Mammary epithelial cell (primary cell): Measurements from ENCODE around the gene CTCFL.

Experiments
- CTCF ChIP-seq, 2 donors: IDR thresholded peaks in 1 of 2; conservative IDR thresholded peaks in 1 of 2; 2 replicates each; pipeline ENCODE4 v1.5.1; 2011 to 2012; ENCODE audit warnings: inconsistent platforms in 2 of 2, low read length in 2 of 2, mild to moderate bottlenecking in 2 of 2, control low read depth in 1 of 2, low read depth in 1 of 2; ENCODE audit not compliant: insufficient read depth in 1 of 2; ENCODE audit errors: extremely low read depth in 1 of 2
- EZH2 ChIP-seq: IDR thresholded peaks from 2 replicates; pipeline ENCODE4 v1.6.1; 2012; ENCODE audit warnings: low read length, inconsistent platforms, borderline replicate concordance

GRCh38 chr20:57505979-57506378 is 19.0 kb downstream of the CTCFL start:
- TF ChIP-seq CTCF (conservative IDR thresholded peaks at IDR 0.05 in 1 of 2, IDR thresholded peaks at IDR 0.05 in 1 of 2; ENCODE audit: extremely low read depth in 1 of 2, insufficient read depth in 1 of 2, low read depth in 1 of 2, low read length in 2 of 2), result no peak
- no peak for TF ChIP-seq EZH2
